GM18951 (cell line): ENCODE results near the gene PMM2.

Experiments used
- POLR2A ChIP-seq: IDR thresholded peaks from 4 replicates; pipeline ENCODE4 v1.6.1; 2011; ENCODE audit warnings: mild to moderate bottlenecking; ENCODE audit not compliant: insufficient read length, insufficient read depth; ENCODE audit errors: extremely low read depth
- in situ Hi-C: fragments of 300-500 bp; cut with MboI; formaldehyde crosslinking; loops from one replicate; pipeline ENCODE4 v1.12.0; 2022; ENCODE audit warnings: low sequenced_read_pairs, mixed read lengths, inconsistent platforms; ENCODE audit not compliant: unreplicated experiment

PMM2 gene

GRCh38 chr16:8877894-8878522 lies 80.4 kb downstream of the PMM2 start:
- in situ Hi-C loops: loop anchor here (10.0 kb wide), 1 partner anchor 303 kb away; no protein-coding TSS in a partner anchor
- TF ChIP-seq POLR2A: no peak

- in situ Hi-C loops: loop anchor here (10.0 kb wide), 1 partner anchor 304 kb away; no protein-coding TSS in a partner anchor
- TF ChIP-seq POLR2A: no peak
These were observed 80.9 kb downstream of the PMM2 start for GRCh38 chr16:8878523-8878911.

GRCh38 chr16:8880839-8881510 lies 83.3 kb downstream of the PMM2 start:
- TF ChIP-seq POLR2A: no peak
- in situ Hi-C loops: loop anchor here (10.0 kb wide), 1 partner anchor 216 kb away; no protein-coding TSS in a partner anchor

- in situ Hi-C loops: loop anchor here (10.0 kb wide), 1 partner anchor 217 kb away; no protein-coding TSS in a partner anchor
- TF ChIP-seq POLR2A: no peak
These were observed 84.5 kb downstream of the PMM2 start, which contains the start of gene LITAFD for GRCh38 chr16:8882041-8882617. Gene LITAFD (plus strand): TSS chr16:8882351. CDS start chr16:8884356, 2,005 bp downstream.

- TF ChIP-seq POLR2A: no peak
- in situ Hi-C loops: loop anchor here (10.0 kb wide), 1 partner anchor 218 kb away; no protein-coding TSS in a partner anchor
These were observed 85.2 kb downstream of the PMM2 start for GRCh38 chr16:8882725-8883377.

GRCh38 chr16:8885674-8886592 lies 88.3 kb downstream of the PMM2 start:
- no peak for TF ChIP-seq POLR2A
- in situ Hi-C loops: loop anchor here (10.0 kb wide), 1 partner anchor 221 kb away; no protein-coding TSS in a partner anchor

GRCh38 chr16:8886593-8887430 lies 89.2 kb downstream of the PMM2 start:
- TF ChIP-seq POLR2A: no peak
- in situ Hi-C loops: loop anchor here (10.0 kb wide), 1 partner anchor 222 kb away; no protein-coding TSS in a partner anchor

- in situ Hi-C loops: loop anchor here (10.0 kb wide), 1 partner anchor 223 kb away; no protein-coding TSS in a partner anchor
- peak; percentile 11 for TF ChIP-seq POLR2A
These were observed 89.8 kb downstream of the PMM2 start for GRCh38 chr16:8887431-8887765.

- in situ Hi-C loops: loop anchor here (10.0 kb wide), 1 partner anchor 223 kb away; no protein-coding TSS in a partner anchor
- TF ChIP-seq POLR2A: no peak
These were observed 90.4 kb downstream of the PMM2 start for GRCh38 chr16:8887952-8888560.

- in situ Hi-C loops: loop anchor here (10.0 kb wide), 1 partner anchor 224 kb away; no protein-coding TSS in a partner anchor
- TF ChIP-seq POLR2A: no peak
These were observed 91.6 kb downstream of the PMM2 start for GRCh38 chr16:8888951-8889892.
